COR-L47 (cell line): ENCODE results near the gene NPDC1.

Experiments
- DNase-seq: peaks from one replicate; lab custom pipeline; 2025; lab: John Stamatoyannopoulos, UW

NPDC1 gene

GRCh38 chr9:137046088-137046787 lies at the start of gene NPDC1:
Gene NPDC1, minus strand, starts transcription at chr9:137046177. Its CDS starts 188 bp downstream, at chr9:137045989.
- DNase-seq = peak; percentile 90

GRCh38 chr9:137089232-137089947 lies 43.4 kb upstream of the NPDC1 start:
- DNase-seq = no peak

- no peak for DNase-seq
Measured at GRCh38 chr9:137088121-137088520, 42.1 kb upstream of the NPDC1 start.

- no peak for DNase-seq
Measured at GRCh38 chr9:137087409-137087925, 41.5 kb upstream of the NPDC1 start.

GRCh38 chr9:137086531-137087408 lies 40.8 kb upstream of the NPDC1 start, which contains the start of gene MAN1B1:
Gene MAN1B1, plus strand, starts transcription at chr9:137086985. Its CDS starts 15 bp downstream, at chr9:137087000.
- DNase-seq = peak; percentile 99

- no peak for DNase-seq
Measured at GRCh38 chr9:137085920-137086530, 40.0 kb upstream of the NPDC1 start.

GRCh38 chr9:137084526-137084925 lies 38.5 kb upstream of the NPDC1 start:
- no peak for DNase-seq

GRCh38 chr9:137083394-137084004 lies 37.5 kb upstream of the NPDC1 start:
- no peak for DNase-seq

GRCh38 chr9:137082925-137083290 lies 36.9 kb upstream of the NPDC1 start:
- no peak for DNase-seq

- DNase-seq = no peak
Measured at GRCh38 chr9:137082222-137082924, 36.4 kb upstream of the NPDC1 start.

GRCh38 chr9:137080260-137081122 lies 34.5 kb upstream of the NPDC1 start:
- no peak for DNase-seq

- no peak for DNase-seq
Measured at GRCh38 chr9:137079401-137079787, 33.4 kb upstream of the NPDC1 start.

- no peak for DNase-seq
Measured at GRCh38 chr9:137078701-137079400, 32.9 kb upstream of the NPDC1 start.

- no peak for DNase-seq
Measured at GRCh38 chr9:137077758-137078693, 32.0 kb upstream of the NPDC1 start.

GRCh38 chr9:137077010-137077747 lies 31.2 kb upstream of the NPDC1 start, which contains the start of gene UAP1L1:
Gene UAP1L1, plus strand, starts transcription at chr9:137077517. Its CDS starts 16 bp downstream, at chr9:137077533.
- peak; percentile 48 for DNase-seq

- no peak for DNase-seq
Measured at GRCh38 chr9:137076636-137077009, 30.6 kb upstream of the NPDC1 start.

GRCh38 chr9:137075275-137075775 lies 29.3 kb upstream of the NPDC1 start:
- no peak for DNase-seq
